Fibroblast of skin of abdomen (primary cell): ENCODE data around the gene PLCXD1.
"Not testable (repeated sequence)": the region's sequence is repeated elsewhere in the genome, so short reads cannot be mapped to it uniquely, and the experiment has no call there.

ENCODE experiments used
- DNase-seq: peaks from one replicate; pipeline ENCODE4 v3.0.0-alpha.2; 2013

Gene PLCXD1

GRCh38 chrX:317424-318067 is 36.4 kb downstream of the PLCXD1 start:
- DNase-seq: no peak

- DNase-seq: peak; percentile 99
Measured at GRCh38 chrX:318068-318738, 37.0 kb downstream of the PLCXD1 start.

- DNase-seq: peak; percentile 100
Measured at GRCh38 chrX:318739-319578, 37.8 kb downstream of the PLCXD1 start, which contains the start of gene GTPBP6. TSS of gene GTPBP6 (minus strand) at chrX:318796. CDS start at chrX:318787, 9 bp downstream.

DNA sequence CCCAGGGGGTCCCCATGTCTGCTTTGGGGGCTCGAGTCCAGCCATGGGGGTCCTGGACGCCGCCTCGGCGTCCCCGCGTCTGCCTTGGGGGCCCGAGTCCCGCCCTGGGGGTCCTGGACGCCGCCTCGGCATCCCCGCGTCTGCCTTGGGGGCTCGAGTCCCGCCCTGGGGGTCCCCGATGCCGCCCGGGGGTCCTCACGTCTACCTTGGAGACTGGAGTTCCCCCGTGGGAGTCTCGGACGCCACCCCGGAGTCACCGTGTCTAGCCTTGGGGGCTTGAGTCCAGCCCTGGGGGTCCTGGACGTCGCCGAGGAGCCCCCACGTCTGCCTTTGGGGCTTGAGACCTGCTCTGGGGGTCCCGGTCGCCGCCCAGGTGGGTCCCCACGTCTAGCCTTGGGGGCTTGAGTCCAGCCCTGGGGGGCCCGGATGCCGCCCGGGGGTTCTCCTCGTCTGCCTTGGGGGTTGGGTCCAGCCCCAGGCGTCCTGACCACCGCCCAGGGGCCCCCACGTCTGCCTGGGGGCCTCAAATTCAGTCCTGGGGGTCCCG is 38.5 kb downstream of the PLCXD1 start:
- no peak for DNase-seq

- no peak for DNase-seq
Measured at GRCh38 chrX:320126-320783, 39.1 kb downstream of the PLCXD1 start.

DNA sequence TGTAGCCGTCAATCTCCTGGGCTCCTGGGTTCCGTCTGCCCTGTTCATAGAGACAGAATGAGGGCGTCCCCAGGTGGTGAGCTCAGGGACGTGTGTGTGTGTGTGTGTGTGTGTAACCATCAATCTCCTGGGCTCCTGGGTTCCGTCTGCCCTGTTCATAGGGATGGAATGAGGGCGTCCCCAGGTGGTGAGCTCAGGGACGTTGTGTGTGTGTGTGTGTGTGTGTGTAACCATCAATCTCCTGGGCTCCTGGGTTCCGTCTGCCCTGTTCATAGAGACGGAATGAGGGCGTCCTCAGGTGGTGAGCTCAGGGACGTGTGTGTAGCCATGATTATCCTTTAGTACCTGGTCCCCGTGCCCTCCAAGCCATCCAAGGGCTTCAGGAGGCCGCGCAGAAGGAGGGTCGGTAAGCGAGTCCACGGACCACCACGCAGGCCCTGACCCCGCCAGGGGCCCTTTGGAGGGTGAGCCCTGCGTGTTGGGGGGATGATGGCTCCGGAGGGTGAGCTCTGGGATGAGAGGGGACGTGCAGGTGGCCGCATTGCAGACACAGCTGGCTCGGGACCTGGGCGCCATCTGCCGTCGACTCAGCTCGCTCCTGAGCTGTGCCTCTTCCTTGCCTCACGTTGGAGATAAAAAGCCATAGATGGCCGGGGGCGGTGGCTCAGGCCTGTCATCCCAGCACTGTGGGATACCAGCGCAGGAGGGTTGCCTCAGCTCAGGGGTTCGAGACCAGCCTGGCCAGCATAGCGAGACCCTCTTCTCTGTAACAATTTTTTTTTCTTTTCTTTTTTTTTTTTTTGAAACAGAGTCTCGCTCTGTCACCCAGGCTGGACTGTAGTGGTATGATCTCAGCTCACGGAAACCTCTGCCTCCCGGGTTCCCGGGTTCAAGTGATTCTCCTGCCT is 42.8 kb downstream of the PLCXD1 start:
- DNase-seq: peak; percentile 55

GRCh38 chrX:324664-325063 is 43.5 kb downstream of the PLCXD1 start:
- DNase-seq: peak; percentile 17

GRCh38 chrX:327660-328126 is 46.5 kb downstream of the PLCXD1 start:
- no peak for DNase-seq

DNA sequence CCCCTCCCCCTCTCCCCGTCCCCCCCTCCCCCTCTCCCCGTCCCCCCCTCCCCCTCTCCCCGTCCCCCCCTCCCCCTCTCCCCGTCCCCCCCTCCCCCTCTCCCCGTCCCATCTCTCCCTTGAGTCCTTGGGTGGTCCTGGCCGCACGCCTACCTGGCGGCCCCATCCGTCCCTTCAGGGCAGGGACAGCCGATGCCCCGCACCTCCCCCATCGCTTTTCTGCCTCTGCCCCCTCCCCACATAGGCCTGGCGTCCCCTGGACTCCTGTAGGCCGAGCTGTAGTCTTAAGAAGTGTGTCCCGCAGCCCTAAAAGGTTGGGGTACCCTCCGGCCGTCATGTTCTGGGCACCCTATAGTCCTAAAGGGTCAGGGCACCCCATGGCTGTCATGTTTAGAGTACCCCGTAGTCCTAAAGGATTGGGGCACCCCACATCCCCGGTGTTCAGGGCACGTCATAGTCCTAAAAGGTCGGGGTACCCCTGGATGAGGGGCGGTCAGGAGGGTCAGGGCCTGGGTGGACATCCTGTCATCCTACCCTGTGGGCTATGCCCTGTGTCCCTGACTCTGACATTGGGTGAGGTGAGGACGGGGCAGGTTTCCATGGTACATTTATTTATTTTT is 48.2 kb downstream of the PLCXD1 start:
- no peak for DNase-seq

GRCh38 chrX:330141-330725 is 49.1 kb downstream of the PLCXD1 start:
- DNase-seq: not testable (repeated sequence)

GRCh38 chrX:330726-331150 is 49.6 kb downstream of the PLCXD1 start:
- no peak for DNase-seq

- DNase-seq: peak; percentile 58
Measured at GRCh38 chrX:331151-331824, 50.1 kb downstream of the PLCXD1 start.

- DNase-seq: no peak
Measured at GRCh38 chrX:331825-332495, 50.8 kb downstream of the PLCXD1 start.

GRCh38 chrX:332496-332860 is 51.3 kb downstream of the PLCXD1 start:
- DNase-seq: no peak

DNA sequence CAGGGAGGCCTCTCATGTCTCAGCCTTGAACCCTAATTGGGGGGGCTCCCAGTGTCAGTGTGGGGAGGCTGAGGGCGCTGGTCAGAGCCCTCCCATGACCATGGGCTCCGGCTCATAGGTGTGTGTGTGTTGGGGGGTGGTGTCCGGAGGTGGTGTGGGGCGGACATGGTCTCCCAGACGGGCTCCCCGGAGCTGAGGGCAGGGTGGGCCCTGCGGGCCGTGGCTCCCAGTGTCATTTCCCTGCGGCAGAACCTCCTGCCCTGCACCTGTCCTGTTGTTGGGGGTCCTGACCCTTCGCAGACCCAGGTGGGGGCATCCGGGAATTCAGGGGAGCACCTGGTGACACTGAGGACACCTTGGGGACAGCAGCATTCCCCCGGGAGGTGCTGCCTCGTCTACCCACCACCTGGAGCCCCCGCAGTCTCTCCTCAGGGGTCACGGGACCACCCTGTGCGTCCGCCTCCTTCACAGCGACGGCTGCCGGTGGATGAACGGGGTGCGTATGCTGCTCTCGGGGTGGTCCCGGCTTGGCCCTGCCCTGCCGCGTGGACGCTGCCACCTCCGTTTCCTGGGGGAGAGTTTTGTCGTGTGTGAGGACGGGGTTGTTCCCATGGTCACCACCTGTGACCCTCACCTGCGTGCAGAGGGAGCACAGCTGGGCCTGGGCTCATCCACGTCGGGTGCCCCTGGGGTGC is 51.9 kb downstream of the PLCXD1 start:
- no peak for DNase-seq

GRCh38 chrX:333611-334311 is 52.6 kb downstream of the PLCXD1 start:
- no peak for DNase-seq

- DNase-seq: no peak
Measured at GRCh38 chrX:334331-334891, 53.2 kb downstream of the PLCXD1 start.
